Measurements from ENCODE around the gene RNF2. TPM values are rescaled to one million over a fixed set of nuclear protein-coding genes. Genes with fewer than 3 reads are reported as not detected.
"Not testable (repeated sequence)": the region's sequence is repeated elsewhere in the genome, so short reads cannot be mapped to it uniquely, and the experiment has no call there.

Gene RNF2
- 25.9 TPM for total RNA-seq

- Histone ChIP-seq H3K9me3 (ENCODE audit: low read depth, low read length) (no peaks in the 10 kb centered on the region), H3K27me3 (ENCODE audit: insufficient read depth, low read length) (no peaks in the 10 kb centered on the region), H3K4me1 (ENCODE audit: insufficient read depth, low read length) (peaks cover 15% of the 10 kb centered on the region), H3K4me3 (ENCODE audit: low read length) (peak within 1 kb of the TSS; percentile 82)
Measured at GRCh38 chr1:185044981-185045813, at the start of gene RNF2. Gene RNF2 (plus strand): TSS chr1:185045558. CDS start chr1:185087554, 41,996 bp downstream.

GRCh38 chr1:184999974-185000373 lies 45.4 kb upstream of the RNF2 start:
- H3K27me3 ChIP-seq (ENCODE audit: insufficient read depth, low read length); H3K9me3 ChIP-seq (ENCODE audit: low read depth, low read length): not testable (repeated sequence)

GRCh38 chr1:185001312-185001880 lies 44.0 kb upstream of the RNF2 start:
- not testable (repeated sequence) for H3K4me1 ChIP-seq (ENCODE audit: insufficient read depth, low read length); H3K9me3 ChIP-seq (ENCODE audit: low read depth, low read length); H3K4me3 ChIP-seq (ENCODE audit: low read length); H3K27me3 ChIP-seq (ENCODE audit: insufficient read depth, low read length)

More at GRCh38 chr1:184999974-185000373, 45.4 kb upstream of the RNF2 start:
- H3K4me1 ChIP-seq (ENCODE audit: insufficient read depth, low read length); H3K4me3 ChIP-seq (ENCODE audit: low read length): not testable (repeated sequence)

- no peak overlapping the region for H3K4me3 ChIP-seq (ENCODE audit: low read length)
Measured at GRCh38 chr1:185008838-185009237, 36.5 kb upstream of the RNF2 start.

GRCh38 chr1:185010361-185010760 lies 35.0 kb upstream of the RNF2 start:
- Histone ChIP-seq H3K27me3 (ENCODE audit: insufficient read depth, low read length) (no peaks in the 10 kb centered on the region), H3K4me1 (ENCODE audit: insufficient read depth, low read length) (peaks cover 4% of the 10 kb centered on the region), H3K9me3 (ENCODE audit: low read depth, low read length) (no peaks in the 10 kb centered on the region), H3K4me3 (ENCODE audit: low read length) (no peak overlapping the region)

More at GRCh38 chr1:185008838-185009237, 36.5 kb upstream of the RNF2 start:
- no peaks in the 10 kb centered on the region for H3K27me3 ChIP-seq (ENCODE audit: insufficient read depth, low read length)
- no peaks in the 10 kb centered on the region for H3K4me1 ChIP-seq (ENCODE audit: insufficient read depth, low read length)
- H3K9me3 ChIP-seq (ENCODE audit: low read depth, low read length): no peaks in the 10 kb centered on the region

- Histone ChIP-seq H3K9me3 (ENCODE audit: low read depth, low read length) (no peaks in the 10 kb centered on the region), H3K4me1 (ENCODE audit: insufficient read depth, low read length) (peaks cover 14% of the 10 kb centered on the region), H3K27me3 (ENCODE audit: insufficient read depth, low read length) (no peaks in the 10 kb centered on the region), H3K4me3 (ENCODE audit: low read length) (no peak overlapping the region)
Measured at GRCh38 chr1:185014941-185015340, 30.4 kb upstream of the RNF2 start.

- Histone ChIP-seq H3K4me3 (ENCODE audit: low read length) (no peak overlapping the region), H3K27me3 (ENCODE audit: insufficient read depth, low read length) (no peaks in the 10 kb centered on the region), H3K9me3 (ENCODE audit: low read depth, low read length) (no peaks in the 10 kb centered on the region), H3K4me1 (ENCODE audit: insufficient read depth, low read length) (peaks cover 14% of the 10 kb centered on the region)
Measured at GRCh38 chr1:185015631-185016030, 29.7 kb upstream of the RNF2 start.

- H3K9me3 ChIP-seq (ENCODE audit: low read depth, low read length): no peaks in the 10 kb centered on the region
- peaks cover 14% of the 10 kb centered on the region for H3K4me1 ChIP-seq (ENCODE audit: insufficient read depth, low read length)
- no peak overlapping the region for H3K4me3 ChIP-seq (ENCODE audit: low read length)
- H3K27me3 ChIP-seq (ENCODE audit: insufficient read depth, low read length): no peaks in the 10 kb centered on the region
Measured at GRCh38 chr1:185016880-185017279, 28.5 kb upstream of the RNF2 start.

- Histone ChIP-seq H3K9me3 (ENCODE audit: low read depth, low read length) (no peaks in the 10 kb centered on the region), H3K4me3 (ENCODE audit: low read length) (no peak overlapping the region), H3K4me1 (ENCODE audit: insufficient read depth, low read length) (peaks cover 14% of the 10 kb centered on the region), H3K27me3 (ENCODE audit: insufficient read depth, low read length) (no peaks in the 10 kb centered on the region)
Measured at GRCh38 chr1:185017338-185017737, 28.0 kb upstream of the RNF2 start.

GRCh38 chr1:185017966-185018365 lies 27.4 kb upstream of the RNF2 start:
- Histone ChIP-seq H3K27me3 (ENCODE audit: insufficient read depth, low read length) (no peaks in the 10 kb centered on the region), H3K4me3 (ENCODE audit: low read length) (no peak overlapping the region), H3K4me1 (ENCODE audit: insufficient read depth, low read length) (peaks cover 14% of the 10 kb centered on the region), H3K9me3 (ENCODE audit: low read depth, low read length) (no peaks in the 10 kb centered on the region)

- no peaks in the 10 kb centered on the region for H3K4me1 ChIP-seq (ENCODE audit: insufficient read depth, low read length)
- peaks cover 8% of the 10 kb centered on the region for H3K9me3 ChIP-seq (ENCODE audit: low read depth, low read length)
- H3K27me3 ChIP-seq (ENCODE audit: insufficient read depth, low read length): peaks cover 3% of the 10 kb centered on the region
- H3K4me3 ChIP-seq (ENCODE audit: low read length): no peak overlapping the region
Measured at GRCh38 chr1:185027252-185027882, 18.0 kb upstream of the RNF2 start.

- Histone ChIP-seq H3K4me3 (ENCODE audit: low read length) (no peak overlapping the region), H3K9me3 (ENCODE audit: low read depth, low read length) (no peaks in the 10 kb centered on the region), H3K4me1 (ENCODE audit: insufficient read depth, low read length) (no peaks in the 10 kb centered on the region), H3K27me3 (ENCODE audit: insufficient read depth, low read length) (peaks cover 3% of the 10 kb centered on the region)
Measured at GRCh38 chr1:185033686-185034085, 11.7 kb upstream of the RNF2 start.

- Histone ChIP-seq H3K9me3 (ENCODE audit: low read depth, low read length) (no peaks in the 10 kb centered on the region), H3K27me3 (ENCODE audit: insufficient read depth, low read length) (no peaks in the 10 kb centered on the region), H3K4me3 (ENCODE audit: low read length) (no peak overlapping the region), H3K4me1 (ENCODE audit: insufficient read depth, low read length) (no peaks in the 10 kb centered on the region)
Measured at GRCh38 chr1:185035258-185035657, 10.1 kb upstream of the RNF2 start.

GRCh38 chr1:185038813-185039376 lies 6.5 kb upstream of the RNF2 start:
- no peaks in the 10 kb centered on the region for H3K27me3 ChIP-seq (ENCODE audit: insufficient read depth, low read length)
- H3K9me3 ChIP-seq (ENCODE audit: low read depth, low read length): no peaks in the 10 kb centered on the region
- no peaks in the 10 kb centered on the region for H3K4me1 ChIP-seq (ENCODE audit: insufficient read depth, low read length)

GRCh38 chr1:185039726-185040407 lies 5.5 kb upstream of the RNF2 start:
- Histone ChIP-seq H3K9me3 (ENCODE audit: low read depth, low read length) (no peaks in the 10 kb centered on the region), H3K4me1 (ENCODE audit: insufficient read depth, low read length) (no peaks in the 10 kb centered on the region), H3K4me3 (ENCODE audit: low read length) (no peak overlapping the region), H3K27me3 (ENCODE audit: insufficient read depth, low read length) (no peaks in the 10 kb centered on the region)

More at GRCh38 chr1:185038813-185039376, 6.5 kb upstream of the RNF2 start:
- no peak overlapping the region for H3K4me3 ChIP-seq (ENCODE audit: low read length)

Measured in mononuclear cell (primary cell).